ENCODE results near the gene MBTPS1.

The MBTPS1 gene

DNA sequence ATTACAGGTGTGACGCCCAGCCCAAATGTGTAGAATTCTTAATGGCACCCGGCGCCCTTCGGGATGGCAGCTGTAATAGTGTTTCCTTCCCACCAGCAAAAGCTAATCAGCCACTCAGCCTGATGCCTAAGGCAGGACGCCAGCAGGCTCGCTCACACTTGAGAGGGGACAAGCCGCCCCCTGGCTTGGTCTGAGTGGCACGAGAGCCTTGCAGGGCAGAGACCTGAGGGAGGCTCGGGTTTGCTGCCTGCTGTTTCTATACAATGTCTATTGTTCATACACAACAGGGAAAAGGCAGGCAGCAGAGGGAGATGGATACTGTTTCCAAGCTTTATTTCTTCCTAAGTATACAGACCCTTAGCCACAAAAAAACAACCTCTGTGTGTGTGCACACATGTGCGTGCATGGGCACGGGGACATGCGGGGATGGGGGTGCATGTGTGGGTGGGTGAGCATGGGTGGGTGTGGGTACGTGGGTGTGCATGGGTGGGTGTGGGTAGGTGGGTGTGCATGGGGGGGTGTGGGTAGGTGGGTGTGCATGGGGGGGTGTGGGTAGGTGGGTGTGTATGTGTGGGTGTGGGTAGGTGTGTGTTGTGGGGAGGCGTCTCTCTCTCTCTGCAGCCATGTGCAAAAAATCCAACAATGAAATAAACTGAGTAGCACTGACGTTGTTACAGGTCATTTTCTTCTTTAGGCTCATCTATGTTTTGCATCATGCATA lies 84.1 kb downstream of the MBTPS1 start:
- DNase-seq, result no peak

DNA sequence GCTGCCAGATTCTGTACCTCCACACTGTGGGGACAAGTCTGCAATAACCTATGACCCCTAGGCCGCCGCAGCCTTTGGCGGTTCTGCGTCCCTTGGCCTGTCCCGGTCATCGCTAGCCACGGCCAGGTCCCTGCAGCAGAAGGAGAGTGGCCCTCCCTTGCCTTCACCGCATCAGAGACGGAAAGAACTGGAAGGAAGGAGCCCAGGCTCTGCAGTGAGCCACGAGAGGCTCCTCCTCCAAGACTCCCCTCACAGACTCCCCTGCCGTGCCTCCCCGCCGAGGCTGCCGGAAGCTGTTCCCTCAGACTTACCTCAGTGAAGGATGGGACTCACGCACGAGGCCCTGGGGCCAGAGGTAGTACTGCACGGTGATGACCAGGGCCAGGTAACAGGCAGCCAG lies 85.2 kb downstream of the MBTPS1 start:
- no peak for DNase-seq

DNA sequence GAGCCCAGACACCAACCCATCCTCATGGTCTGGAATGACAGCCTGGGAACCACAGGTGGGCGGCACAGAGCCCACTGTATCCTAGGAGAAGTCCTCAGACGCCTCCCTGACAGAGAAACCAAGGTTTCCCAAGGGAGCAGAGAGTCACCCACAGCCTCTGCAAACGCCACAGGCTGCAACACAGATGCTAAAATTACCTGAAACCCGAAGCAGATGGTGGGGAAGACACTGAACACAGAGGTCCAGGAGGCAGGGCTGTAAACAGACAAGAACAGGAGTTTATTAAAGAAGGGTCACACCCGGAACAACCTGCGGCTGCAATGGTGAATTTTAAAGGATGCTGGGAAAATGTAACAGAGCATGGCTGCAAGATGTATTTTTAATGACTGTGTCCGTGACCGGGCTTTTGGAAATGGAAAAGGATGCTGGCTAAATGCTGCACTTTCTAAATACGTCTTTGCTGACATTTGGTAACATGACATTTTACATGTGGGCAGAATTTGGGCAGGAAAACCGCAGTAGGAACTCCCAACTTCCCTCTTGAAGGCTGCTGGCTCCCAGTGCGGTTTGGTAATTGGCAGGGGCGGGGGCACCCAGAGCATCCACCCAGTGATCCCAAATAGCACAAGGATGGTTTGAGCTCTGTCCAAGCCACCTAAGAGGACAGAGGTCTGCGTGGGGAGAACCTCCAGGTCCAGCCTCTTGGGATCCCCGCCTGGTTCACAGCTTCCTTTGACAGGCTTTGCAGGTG lies 87.3 kb downstream of the MBTPS1 start:
- DNase-seq, result no peak

GRCh38 chr16:84027625-84028024 lies 89.1 kb downstream of the MBTPS1 start:
- no peak for DNase-seq

DNA sequence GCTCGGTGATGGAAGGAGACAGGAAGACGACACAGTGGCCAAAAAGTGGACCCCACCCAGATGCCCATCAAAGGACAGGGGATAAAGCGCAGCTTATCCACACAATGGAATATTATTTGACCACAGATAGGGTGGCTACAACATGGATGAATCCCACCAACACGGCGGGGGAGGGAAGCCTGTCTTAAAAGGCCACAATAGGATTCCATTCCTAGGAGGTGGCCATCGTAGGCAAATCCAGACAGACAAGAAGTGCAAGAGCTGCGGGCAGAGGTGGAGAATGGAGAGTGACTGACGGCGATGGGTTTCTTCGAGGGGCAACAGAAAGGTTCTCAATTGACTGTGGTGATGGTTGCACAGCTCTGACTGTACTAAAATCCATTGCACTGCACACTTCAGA lies 90.1 kb downstream of the MBTPS1 start:
- DNase-seq, result no peak

DNA sequence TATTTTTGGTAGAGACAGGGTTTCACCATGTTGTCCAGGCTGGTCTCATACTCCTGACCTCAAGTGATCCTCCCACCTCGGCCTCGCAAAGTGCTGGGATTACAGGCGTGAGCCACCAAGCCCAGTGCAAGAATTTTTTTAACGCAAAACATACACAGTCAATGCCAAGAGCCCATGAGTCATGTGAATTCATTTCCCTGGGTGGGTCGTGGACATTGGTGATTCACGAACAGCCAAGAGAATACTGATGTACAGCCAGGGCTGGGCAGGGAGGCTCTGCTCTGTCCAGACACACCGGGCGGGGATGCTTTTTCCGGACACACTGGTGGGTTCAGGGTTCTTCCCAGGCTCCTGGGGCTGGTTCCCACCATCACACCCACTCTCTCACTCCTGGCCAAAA lies 91.9 kb downstream of the MBTPS1 start:
- DNase-seq, result no peak

- peak in 1 of 2 experiments; percentile 8 for DNase-seq
Measured at GRCh38 chr16:84022644-84023043, 94.1 kb downstream of the MBTPS1 start.

GRCh38 chr16:84021488-84021887 lies 95.3 kb downstream of the MBTPS1 start:
- no peak for DNase-seq

DNA sequence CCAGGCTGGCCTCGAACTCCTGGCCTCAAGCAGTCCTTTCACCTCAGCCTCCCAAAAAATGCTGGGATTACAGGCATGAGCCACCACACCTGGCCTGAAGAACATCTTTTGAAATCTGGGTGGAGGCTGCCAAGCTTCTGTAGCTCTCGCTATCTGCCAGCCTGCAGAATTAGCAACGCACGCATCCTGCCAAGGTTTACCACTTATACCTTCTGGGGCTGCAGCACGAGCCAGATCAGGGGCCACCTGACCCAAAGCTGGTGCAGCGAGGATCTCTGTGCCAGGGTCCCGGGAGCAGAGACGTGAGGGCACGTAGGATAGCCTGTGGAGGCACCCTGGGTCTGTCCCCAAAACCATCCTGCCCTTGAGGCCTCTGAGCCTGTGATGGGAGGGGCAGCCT lies 96.4 kb downstream of the MBTPS1 start:
- no peak for DNase-seq

DNA sequence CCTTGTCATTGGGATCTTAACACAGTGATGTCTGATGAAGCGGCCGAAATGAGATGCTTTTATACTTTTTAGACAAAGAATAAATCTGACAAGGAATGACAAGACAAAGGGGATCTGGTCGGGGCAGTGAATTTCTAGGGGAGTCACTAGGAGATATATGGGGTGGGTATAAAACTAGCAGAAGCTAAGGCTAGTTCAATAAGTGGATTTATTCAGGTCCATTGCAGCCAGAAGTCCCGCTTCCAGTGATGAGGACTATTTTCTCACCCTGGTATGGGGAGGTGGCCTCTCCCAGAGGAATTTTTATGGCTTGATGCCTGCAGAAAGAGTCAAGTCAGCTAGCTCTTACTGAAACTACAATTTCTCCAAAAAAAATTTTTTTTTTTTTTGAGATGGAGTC lies 98.0 kb downstream of the MBTPS1 start:
- no peak for DNase-seq

DNA sequence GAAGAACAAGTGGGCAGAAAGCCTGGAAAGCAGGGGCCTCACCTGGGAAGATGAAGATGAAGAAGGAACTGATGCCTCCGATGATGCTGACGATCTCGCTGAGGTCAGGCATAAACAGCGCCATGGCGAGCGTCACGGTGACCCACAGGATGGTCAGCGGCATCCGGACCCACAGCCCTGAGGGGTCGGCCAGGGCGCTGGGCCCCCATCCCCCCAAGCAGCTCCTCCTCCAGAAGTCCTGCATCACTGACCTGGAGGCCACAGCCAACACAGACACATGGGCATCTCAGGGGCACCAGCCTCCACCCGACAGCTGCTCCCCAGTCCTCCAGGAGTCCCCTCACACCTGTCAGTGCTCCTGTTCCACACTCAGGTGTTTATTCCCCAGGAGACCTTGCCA lies 100.3 kb downstream of the MBTPS1 start:
- no peak for DNase-seq

- DNase-seq, result no peak
Measured at GRCh38 chr16:84015399-84015798, 101.3 kb downstream of the MBTPS1 start.

- DNase-seq, result no peak
Measured at GRCh38 chr16:84014570-84015327, 102.0 kb downstream of the MBTPS1 start.

DNA sequence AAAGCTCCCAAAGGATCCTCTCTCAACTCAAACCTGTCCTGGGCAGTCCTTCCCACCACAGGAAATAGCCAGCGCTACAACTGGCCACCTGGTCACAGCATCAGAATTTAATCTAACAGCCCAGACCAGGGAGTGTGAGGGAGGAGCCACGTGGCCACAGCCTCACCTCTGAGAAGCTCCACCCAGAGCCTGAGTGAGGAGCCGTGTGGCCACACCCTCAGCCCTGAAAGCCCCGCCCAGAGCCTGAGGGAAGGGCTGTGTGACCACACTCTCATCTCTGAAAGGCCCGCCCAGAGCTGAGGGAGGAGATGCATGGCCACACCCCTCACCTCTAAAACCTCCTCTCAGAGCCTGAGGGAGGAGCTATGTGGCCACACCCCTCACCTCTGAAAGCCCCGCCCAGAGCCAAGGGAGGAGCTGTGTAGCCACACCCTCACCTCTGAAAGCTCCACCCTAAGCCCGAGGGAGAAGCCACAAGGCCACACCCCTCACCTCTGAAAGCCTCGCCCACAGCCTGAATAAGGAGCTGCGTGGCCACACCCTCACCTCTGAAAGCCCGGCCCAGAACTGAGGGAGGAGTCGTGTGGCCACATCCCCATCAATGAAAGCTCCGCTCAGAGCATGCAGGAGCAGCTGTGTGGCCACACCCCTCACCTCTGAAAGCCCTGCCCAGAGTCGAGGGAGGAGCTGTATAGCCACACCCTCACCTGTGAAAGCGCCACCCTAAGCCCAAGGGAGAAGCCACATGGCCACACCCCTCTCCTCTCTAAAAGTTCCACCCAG lies 102.8 kb downstream of the MBTPS1 start:
- DNase-seq, result no peak

DNA sequence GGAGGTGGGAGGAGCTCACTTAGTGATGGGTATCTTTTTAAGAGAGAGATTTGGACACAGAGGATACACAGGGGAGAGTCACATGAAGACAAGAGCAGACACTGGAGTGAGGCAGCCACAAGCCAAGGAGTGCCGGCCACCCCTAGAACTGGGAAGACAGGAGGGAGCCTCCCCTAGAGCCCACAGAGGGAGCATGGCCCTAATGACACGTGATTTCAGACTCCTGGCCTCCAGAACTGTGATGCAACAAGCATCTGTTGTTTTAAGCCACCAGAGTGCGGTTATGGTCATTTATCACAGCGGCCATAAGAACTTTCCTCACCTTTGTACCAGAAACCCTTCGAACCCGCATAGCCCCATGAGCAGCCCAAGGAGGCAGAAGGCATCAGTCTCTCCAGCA lies 107.5 kb downstream of the MBTPS1 start:
- DNase-seq, result no peak

- DNase-seq, result no peak
Measured at GRCh38 chr16:84007965-84008364, 108.8 kb downstream of the MBTPS1 start.

GRCh38 chr16:84007520-84007919 lies 109.2 kb downstream of the MBTPS1 start:
- DNase-seq, result no peak

DNA sequence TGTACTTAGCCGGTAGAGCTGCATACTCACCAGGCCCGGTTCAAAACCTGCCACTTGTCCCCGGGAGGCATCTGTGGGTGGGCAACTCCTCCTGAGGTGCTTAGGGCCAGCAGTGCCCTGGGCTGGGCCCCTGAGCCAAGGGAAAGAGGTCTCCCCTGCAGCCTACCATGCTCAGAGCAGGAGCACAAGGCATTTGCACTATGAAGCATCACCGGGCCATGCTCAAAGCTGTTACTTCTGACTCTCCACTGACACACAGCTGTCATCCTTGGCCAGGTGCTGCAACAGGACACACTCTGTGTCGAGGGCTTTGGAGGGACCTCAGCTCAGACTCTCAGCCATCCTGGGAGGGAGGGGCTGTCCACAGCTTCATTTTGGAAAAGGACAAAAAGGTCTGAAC lies 111.4 kb downstream of the MBTPS1 start:
- no peak for DNase-seq

DNA sequence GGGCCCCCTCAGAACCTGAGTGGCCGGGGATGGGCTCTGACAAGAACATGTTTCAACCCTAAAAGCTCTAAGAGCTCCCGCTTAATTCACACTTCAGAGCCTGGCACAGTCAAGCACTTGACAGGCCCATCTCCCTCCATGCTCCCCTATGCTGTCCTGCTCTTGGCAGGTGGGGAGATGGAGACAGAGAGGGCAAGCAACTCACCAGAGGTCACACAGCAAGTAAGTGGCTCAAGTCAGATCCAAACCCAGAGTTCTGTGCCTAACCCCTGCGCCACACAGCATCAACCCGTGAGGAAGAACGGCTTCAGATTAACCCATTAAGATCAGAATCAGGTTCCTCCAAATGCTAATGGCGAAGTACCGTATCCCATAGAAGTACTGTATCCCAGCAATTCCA lies 112.3 kb downstream of the MBTPS1 start:
- DNase-seq, result no peak
